Retinal pigment epithelial cell (primary cell): ENCODE data around the gene EYS.

Source experiments
- DNase-seq: peaks from one replicate; pipeline ENCODE4 v3.0.0-alpha.2; 2010; ENCODE audit warnings: low read depth
- H3K4me3 ChIP-seq: 2 replicates; pipeline ENCODE4 v1.5.1; 2011; ENCODE audit warnings: mild to moderate bottlenecking, low read length, control low read depth, moderate library complexity
- CTCF ChIP-seq: conservative IDR thresholded peaks from 2 replicates; pipeline ENCODE4 v1.5.1; 2011; ENCODE audit warnings: low read depth, low read length, control low read depth, inconsistent platforms

EYS gene

GRCh38 chr6:63689421-63689820 lies 2017.6 kb downstream of the EYS start:
- no peak overlapping the region for H3K4me3 ChIP-seq
- no peak for DNase-seq
- TF ChIP-seq CTCF, result no peak

- no peak overlapping the region for H3K4me3 ChIP-seq
- TF ChIP-seq CTCF, result no peak
- DNase-seq, result no peak
These were observed 2021.3 kb downstream of the EYS start for GRCh38 chr6:63685446-63686379.

DNA sequence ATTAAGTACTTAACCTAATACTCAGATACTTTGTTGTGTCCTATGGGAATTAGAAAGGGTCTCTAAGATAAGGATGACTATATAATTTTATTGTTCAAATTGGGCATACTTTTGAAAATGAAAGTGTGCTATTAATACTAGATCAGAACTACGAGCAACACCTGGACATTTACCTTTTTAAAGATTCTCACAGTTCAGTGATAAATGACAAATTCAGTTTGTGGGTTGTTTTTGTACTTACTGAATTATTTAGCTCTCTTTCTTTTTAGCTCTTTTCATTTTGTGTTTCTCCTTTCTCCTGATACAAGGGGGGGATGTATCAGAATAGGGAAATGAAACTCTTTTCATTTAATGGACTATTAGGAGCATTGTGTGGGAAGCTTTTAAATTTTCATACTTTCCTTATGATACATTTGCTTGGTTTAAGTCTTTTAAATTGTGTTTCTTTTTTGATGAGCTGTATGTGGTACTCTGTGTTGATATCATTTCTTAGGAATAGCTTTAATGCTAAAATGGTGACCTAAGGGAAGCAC lies 2023.9 kb downstream of the EYS start:
- DNase-seq, result no peak
- no peak for TF ChIP-seq CTCF
- H3K4me3 ChIP-seq, result no peak overlapping the region

GRCh38 chr6:63677282-63677681 lies 2029.7 kb downstream of the EYS start:
- DNase-seq, result no peak
- no peak overlapping the region for H3K4me3 ChIP-seq
- TF ChIP-seq CTCF, result no peak

GRCh38 chr6:63676412-63677114 lies 2030.5 kb downstream of the EYS start:
- no peak overlapping the region for H3K4me3 ChIP-seq
- TF ChIP-seq CTCF, result no peak
- DNase-seq, result no peak

- no peak overlapping the region for H3K4me3 ChIP-seq
- no peak for DNase-seq
- TF ChIP-seq CTCF, result no peak
These were observed 2031.9 kb downstream of the EYS start for GRCh38 chr6:63675138-63675537.

DNA sequence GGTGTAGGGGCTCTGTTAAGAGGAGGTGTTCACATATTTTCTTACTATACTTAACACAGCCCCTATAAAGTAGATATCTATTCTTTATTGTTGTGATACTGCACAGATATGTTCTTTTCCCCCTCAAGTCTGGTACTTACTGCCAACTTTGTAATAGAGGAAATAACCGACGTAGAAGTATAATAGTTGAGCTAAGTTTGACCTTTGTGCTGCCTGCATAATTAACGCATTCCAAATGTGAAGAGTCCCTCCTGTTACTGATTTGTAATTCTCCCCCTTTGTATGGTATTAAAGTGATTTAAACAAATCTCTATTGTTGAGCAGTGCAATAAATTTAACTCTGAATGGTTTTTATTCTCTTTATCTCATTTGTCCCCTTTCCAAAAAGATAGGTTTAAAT lies 2032.4 kb downstream of the EYS start:
- no peak overlapping the region for H3K4me3 ChIP-seq
- TF ChIP-seq CTCF, result no peak

More for the DNA sequence above, 2032.4 kb downstream of the EYS start:
- no peak for DNase-seq
